ENCODE measurements around the gene ARHGAP15.

GRCh38 chr2:143279672-143280071, 150.5 kb downstream of the ARHGAP15 start:
- TF ChIP-seq POLR2A (IDR thresholded peaks at IDR 0.05; ENCODE audit: low read length), result no peak
- no peak for TF ChIP-seq GATA1 (IDR thresholded peaks at IDR 0.05; ENCODE audit: low read depth, low read length)

Data from erythroblast (primary cell).